HG03045 (cell line): ENCODE results near the gene EME1.
"Not testable (repeated sequence)": the region's sequence is repeated elsewhere in the genome, so short reads cannot be mapped to it uniquely, and the experiment has no call there.

Source experiments
- ATAC-seq: cut with Tn5 transposase; IDR thresholded peaks from one replicate; pipeline ENCODE4 v1.9.1; 2021; ENCODE audit warnings: mild to moderate bottlenecking, moderate library complexity; ENCODE audit not compliant: unreplicated experiment

EME1 gene

DNA sequence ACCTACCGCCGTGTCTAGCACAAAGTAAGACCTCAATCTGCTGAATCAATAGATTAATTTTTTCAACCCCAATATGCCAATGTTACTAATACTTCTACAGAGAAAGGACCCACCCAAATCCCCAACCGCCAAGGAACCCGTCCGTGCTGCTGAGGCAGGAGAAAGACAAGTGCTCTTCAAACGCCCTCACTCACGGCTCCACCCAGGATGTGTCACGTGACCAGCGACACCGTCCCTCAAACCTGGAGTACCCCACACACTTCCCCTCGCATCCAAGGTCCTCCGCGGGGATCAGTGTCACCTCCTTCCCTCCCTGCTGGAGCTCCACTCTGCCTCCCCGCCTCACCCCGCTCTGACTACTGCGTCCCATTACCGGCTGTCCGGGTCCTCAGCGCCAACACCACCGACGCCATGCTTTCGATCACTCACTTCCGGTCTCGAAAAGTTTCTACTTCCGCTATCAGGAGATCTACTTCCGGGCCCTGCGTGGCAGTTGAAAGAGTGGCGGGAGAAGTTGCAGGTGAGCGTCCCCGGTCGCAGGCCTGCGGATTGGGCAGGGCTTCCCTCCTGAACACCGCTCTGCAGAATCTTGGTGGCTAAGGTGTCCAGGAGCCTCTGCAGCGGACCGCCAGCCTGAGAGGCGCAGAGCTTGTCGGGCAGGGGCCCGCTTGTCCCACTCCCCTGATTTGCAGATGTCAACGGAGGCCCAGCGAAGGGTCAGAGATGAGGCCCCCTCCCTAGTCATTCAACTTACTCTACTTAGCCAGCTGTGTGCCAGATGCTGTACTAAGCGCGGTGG lies at the start of gene EME1, which contains the start of gene MRPL27:
Gene EME1, plus strand, starts transcription at position 472 of the 799 bp plus-strand sequence. CDS start 1,980 bp downstream, outside the sequence.
Gene MRPL27, minus strand, starts transcription at position 427 of the 799 bp plus-strand sequence. Its CDS starts 14 bp downstream, at position 413.
- ATAC-seq, result peak; percentile 89

GRCh38 chr17:50325906-50326305 lies 47.1 kb upstream of the EME1 start:
- ATAC-seq, result no peak

- no peak for ATAC-seq
Measured at GRCh38 chr17:50326831-50327364, 46.1 kb upstream of the EME1 start.

DNA sequence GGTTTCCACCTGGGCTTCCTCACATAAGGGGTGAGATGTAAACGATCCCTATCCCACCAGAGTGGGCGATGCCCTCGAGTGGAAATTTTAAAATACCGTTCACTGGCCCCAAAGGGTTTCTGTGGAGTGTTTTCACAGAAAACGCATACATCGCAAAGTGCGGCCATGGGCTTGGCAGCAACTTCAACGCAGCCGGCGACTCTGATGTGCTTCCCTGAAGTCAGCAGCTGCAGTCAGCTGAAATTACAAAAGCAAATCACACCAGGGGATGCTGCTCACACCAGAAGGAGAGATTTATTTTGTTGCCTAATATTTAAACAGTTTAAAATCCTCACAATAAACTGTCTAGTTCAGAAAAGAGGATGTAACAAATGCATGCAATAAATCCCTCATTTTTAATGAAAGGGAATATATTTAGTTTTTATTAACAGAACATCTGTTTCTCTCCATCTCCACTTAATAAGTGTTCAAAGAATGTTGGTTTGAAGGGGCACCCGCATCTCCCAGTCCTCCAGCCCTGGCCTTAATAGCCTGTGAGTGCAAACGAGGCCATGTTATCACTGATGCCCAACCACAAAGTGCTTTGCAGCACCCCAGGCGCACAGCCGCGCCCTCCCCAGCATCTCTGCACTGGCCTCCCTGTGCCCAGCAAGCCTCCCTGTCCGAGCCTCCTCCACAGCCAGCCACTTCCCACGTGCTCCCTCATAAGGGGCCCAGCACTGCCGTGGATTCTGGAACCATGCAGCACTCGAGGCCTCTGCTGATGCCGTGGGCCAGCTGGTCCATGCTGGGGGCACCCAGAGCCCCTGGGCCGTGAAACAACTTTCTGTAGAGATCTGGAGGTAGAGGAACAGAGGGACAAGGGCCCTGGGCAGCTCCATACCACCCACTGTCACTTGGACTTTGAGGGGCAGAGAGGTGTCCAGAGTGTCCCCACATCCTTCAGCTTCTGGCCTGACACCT lies 44.4 kb upstream of the EME1 start:
- ATAC-seq, result no peak

GRCh38 chr17:50329716-50330115 lies 43.3 kb upstream of the EME1 start:
- no peak for ATAC-seq

DNA sequence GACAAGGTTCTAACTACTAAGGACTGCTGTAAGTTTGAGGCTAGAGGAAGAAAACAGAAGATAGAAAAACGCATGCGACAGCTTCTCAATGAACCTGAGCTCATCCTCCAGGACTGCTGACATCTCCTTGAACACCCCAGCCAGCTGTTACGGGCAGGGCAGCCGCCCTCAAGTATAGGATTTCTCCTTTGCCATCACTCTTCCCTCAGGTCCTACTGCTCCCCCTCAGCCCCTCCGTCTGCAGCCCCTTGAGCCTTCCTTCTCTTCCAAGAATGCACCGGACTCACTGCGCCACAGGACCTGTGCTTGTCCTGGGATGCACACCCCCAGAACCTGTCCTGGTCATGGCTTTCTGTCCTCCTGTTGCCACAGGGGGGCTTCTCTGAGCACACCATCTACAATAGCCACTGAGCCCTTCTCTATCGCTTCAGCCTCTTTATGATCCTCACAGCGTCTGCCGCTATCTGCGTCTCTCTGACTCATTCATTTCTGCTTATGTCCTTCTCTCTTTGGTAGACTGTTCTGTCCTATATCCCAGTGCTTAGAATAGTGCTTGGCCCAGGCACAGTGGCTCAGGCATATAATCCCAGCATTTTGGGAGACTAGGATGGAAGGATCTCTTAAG lies 42.8 kb upstream of the EME1 start:
- no peak for ATAC-seq

DNA sequence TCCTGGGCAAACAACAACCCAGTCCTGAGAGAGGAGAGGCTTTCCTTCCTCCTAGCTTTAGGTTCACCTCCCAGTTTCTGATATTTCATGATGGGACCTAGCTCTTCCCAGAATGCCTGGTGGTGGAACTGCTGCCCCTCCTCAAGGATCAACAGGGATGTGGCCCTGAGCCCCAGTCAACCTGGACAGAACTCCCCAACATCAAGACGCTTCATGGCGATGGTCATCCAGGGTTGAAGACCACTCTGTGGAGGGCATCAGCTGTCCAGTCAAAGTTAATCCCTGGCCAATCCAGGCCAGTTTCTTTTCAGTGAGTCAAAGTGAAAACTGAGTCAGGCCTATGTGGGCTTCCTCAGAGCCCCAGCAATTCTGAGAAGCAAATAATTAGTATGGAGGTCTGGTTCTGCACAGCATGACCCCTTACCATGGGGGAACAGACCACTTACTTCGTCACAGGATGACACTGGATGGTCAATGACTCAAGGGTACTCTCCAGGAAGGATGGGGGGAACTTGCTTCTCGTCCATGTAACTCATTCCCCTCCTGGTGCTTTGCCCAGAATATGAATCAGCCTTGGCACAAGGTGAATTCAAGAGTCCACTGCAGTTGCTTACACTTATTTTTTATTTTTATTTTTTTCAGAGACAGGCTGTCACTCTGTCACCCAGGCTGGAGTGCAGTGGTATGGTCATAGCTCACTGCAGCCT lies 41.8 kb upstream of the EME1 start:
- no peak for ATAC-seq

GRCh38 chr17:50332196-50332595 lies 40.8 kb upstream of the EME1 start:
- ATAC-seq, result no peak

DNA sequence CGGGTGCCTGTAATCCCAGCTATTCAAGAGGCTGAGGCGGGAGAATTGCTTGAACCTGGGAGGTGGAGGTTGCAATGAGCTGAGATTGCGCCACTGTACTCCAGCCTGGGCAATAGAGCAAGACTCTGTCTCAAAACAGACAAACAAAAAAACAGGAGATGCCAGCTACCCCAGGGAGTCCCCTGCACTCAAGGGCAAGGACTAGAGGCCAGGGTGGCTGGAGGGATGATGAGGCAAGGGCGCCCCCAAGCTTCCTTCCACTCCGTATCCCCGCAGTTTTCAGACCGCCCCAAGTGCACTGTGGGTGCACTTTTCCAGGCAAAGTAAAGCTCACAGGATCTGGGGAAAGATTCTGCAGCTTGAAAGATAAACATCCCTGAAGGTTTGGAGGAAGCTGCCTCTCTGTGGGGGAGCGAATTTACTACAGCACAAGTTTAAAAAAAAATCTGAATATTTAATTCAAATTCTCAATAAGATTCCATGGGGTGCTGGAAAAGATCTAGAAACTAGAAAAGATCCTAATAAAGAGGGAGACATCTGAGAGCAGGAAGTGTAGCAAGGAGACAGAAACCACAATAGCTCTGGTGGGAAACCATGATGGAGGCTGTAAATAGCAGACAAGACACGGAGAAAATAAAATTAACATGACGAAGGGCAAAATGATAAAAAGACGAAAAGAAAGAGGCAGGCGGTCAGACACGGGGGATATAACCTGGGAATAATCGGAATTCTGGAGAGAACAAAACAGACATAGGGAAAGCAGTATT lies 39.6 kb upstream of the EME1 start:
- not testable (repeated sequence) for ATAC-seq

GRCh38 chr17:50337956-50338355 lies 35.1 kb upstream of the EME1 start:
- ATAC-seq, result no peak

DNA sequence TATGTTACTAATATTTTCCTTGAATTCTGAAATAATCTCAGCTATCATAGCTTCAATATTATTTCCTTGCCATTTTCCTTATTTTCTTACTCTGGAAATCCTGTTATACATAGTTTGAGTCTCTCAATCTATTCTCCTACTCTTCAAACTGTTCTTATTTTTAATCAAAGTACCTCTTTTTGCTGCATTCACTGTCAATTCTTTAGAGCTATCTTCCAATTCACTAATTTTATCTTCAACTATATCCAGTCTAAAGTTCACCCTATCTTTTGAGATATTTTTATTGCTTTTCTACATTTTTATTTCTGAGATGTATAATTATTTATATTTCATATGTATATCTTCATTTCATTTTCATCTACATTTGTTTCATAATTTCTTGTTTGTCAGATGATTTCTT lies 34.4 kb upstream of the EME1 start:
- no peak for ATAC-seq

DNA sequence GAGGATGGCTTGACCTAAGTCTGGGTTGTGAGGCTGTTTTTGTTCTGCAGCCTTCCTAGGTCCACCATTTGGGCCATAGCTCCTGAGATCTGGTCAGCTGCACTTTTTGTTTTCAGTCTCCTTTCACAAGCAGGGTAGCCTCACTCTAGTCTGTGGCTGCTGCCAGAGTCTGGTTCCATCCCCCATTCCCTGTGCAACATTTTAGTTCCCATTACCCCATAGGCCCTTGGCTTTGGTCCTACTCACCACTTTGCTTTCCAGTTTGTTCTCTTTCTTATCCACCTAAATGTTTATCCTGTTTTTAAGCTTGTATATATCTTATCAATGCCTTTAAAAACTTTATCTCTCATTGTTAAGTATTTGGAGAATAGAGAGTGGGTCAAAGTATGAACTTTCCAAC lies 33.6 kb upstream of the EME1 start:
- no peak for ATAC-seq

DNA sequence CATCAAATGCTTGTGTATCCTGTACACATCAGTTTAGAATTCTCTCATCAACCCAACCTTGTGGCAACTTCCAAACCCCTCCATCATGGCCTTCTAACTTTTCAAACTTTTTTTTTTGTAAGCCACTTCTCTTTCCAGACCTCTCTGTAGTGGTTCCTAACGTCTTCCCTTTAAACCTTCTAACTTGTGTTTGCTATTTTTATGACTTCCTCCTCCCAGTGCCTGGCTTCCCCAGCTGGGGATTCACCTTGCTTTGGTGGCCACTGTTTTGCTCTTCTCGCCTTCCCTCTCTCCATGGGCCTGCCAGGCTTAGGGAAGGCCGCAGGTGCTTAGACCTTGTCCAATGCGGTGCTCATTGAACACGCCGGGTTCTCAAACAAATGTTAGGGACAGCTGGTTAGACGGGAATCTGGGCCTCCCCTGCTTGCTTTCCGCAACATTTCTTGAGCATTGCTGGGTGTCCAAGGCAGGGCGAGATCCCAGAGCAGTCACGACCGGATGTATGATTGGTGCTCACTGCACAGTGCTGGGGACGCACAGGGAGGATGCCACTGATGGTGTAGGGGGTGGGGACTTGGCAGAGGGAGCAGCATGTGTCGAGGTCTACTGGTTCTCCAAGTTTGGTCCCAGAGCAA lies 28.2 kb upstream of the EME1 start:
- ATAC-seq, result no peak

DNA sequence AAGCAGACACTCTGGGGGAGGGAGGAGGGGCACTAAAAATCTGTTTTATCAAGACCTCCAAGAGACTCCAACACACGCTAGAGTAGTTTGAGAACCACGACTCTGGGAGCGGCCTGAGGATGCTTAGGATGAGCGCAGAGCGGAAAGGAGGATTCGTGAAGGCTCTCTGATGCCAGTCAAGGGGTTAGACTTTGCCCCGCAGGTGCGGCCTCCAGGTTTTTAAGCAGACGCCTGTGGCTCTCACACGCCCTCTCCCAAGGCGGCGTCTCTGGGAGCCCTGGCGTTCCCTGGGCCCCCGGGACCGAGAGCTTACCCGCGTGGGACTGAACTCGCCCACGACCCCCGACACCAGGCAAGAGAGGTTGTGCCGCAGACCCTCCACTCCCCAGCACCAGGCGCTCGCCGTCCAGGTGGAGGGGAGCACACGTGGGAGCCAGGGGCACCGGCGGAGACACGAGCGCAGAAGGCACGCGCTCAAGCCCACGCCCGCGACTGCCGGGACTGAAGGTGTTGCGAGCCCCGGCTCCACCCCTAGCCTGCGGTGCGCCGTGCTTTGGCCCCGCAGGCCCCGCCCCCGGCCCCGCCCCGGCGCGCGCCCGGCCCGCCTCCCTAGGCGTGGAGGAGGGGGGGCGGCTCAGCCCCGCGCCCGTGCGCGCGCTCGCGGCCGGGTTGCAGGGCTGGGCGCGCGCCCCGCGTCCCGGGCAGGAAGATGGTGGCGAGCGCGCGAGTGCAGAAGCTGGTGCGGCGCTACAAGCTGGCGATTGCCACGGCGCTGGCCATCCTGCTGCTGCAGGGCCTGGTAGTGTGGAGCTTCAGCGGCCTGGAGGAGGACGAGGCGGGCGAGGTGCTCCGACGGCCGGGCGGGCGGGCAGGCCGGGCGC lies 27.4 kb upstream of the EME1 start, which contains the start of gene XYLT2:
Gene XYLT2, plus strand, starts transcription at position 695 of the 881 bp plus-strand sequence. Its CDS starts 15 bp downstream, at position 710.
- ATAC-seq, result peak; percentile 80

DNA sequence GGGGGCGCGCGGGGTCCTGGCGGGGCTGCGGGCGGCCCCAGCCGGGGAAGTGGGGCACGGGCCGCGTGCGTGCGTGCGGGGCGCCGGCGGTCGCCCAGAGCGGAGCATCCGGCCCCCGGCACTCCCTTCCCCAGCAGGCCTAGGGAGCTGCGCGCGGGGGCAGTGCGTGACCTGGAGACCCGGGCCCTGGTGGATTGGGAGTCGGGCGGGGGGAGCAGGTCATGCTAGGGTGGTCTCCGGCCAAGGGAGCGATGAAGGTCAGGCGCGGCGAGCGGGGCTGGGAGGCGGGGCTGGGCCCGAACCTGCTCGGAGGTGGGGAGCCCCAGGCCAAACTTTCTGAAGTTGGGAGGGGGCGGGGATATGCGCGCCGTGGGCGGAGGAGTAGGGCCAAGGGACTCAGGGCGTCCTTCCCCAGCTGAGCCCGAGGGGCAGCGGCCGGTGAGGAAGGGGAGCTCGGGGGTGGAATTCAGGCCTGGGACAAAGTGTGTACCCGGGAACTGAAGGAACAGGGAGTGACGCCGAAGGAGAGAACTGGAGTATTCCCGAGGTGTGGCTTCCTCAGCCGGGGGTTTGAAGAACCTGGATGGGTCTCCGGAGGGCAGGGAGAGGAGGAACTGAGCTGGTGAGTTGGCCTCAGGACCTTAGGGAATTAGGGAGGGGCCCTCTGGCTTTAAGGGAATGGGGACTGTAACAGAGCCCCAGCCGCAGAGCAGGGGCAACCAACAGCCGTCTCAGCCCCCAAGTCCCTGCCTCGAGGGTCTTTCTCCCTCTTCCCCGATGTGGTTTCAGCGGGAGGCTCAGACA lies 26.5 kb upstream of the EME1 start:
- ATAC-seq, result peak; percentile 50

DNA sequence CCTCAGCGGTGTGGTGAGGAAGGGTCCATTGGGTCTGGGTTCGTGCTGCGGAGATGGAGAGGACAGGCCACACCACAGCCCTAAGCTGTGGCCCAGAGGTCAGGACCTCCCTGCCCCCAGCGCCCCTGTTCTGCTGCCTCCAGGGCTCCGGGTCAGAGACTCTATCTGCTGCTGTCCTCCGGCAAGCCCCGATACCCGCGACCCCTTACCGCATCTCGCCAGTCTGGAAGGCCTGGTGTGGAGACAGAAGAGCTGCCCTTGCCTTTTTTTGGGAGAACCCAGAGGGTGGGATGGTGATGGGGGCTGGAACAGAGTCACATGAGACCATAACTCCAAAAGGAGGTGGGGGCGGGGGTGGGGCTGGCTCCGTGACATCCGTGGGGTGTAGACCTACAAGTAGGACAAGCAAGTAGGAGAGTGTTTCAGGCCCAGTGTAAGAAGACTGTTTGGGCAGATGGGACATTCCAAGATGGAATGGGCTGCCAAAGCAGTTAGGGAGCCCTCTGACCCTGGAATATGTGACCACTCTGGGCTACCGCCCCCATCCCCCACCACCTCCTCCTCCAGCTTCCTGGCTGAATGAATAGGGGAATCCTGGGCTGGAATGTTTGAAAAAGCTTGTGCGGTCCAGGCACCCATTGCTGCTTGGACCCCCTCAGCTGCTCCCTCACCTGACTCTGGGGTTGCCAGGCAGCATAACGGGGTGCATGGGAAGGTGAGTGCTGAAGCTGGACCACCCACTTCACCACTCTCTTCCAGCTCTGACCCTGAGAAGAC lies 25.7 kb upstream of the EME1 start:
- no peak for ATAC-seq
